GM12873 (cell line): ENCODE results near the gene FRRS1.

Experiments
- CTCF ChIP-seq: IDR thresholded peaks from 2 replicates; pipeline ENCODE4 v1.5.1; 2012; ENCODE audit warnings: low read depth, mild to moderate bottlenecking, moderate library complexity, low read length, control low read depth; ENCODE audit not compliant: insufficient read depth; ENCODE audit errors: missing control alignments

FRRS1 gene

GRCh38 chr1:99789715-99790114, 23.3 kb upstream of the FRRS1 start:
- no peak for TF ChIP-seq CTCF

- TF ChIP-seq CTCF: no peak
Observed at GRCh38 chr1:99788896-99789295, 22.5 kb upstream of the FRRS1 start.

- no peak for TF ChIP-seq CTCF
Observed at GRCh38 chr1:99786751-99787501, 20.5 kb upstream of the FRRS1 start.

- no peak for TF ChIP-seq CTCF
Observed at GRCh38 chr1:99784809-99785255, 18.4 kb upstream of the FRRS1 start.

- no peak for TF ChIP-seq CTCF
Observed at GRCh38 chr1:99784143-99784542, 17.7 kb upstream of the FRRS1 start.

- no peak for TF ChIP-seq CTCF
Observed at GRCh38 chr1:99782920-99783319, 16.5 kb upstream of the FRRS1 start.

- no peak for TF ChIP-seq CTCF
Observed at GRCh38 chr1:99782397-99782796, 16.0 kb upstream of the FRRS1 start.
